Upper lobe of left lung (tissue), 6 donors: Measurements from ENCODE around the gene NKAIN2. TPM values are rescaled to one million over a fixed set of nuclear protein-coding genes. Genes with fewer than 3 reads are reported as not detected.

Experiments
- ATAC-seq, 2 donors: fragments of 200-7000 bp; cut with Tn5 transposase; one replicate each; pipeline ENCODE4 v1.9.1; 2022; ENCODE audit warnings: mild to moderate bottlenecking in 2 of 2, moderate library complexity in 2 of 2; ENCODE audit not compliant: low FRiP score in 2 of 2
- DNase-seq, 2 donors: peaks; one replicate each; pipeline ENCODE4 v3.0.0-alpha.2; 2019 to 2020
- H3K27ac ChIP-seq, 4 donors: fragments of 200-600 bp; sonication (generic); one replicate each; pipeline ENCODE4 v1.5.1; 2016 to 2019
- H3K27me3 ChIP-seq, 4 donors: fragments of 200-600 bp; sonication (generic); one replicate each; pipeline ENCODE4 v1.5.1; 2017 to 2019
- H3K36me3 ChIP-seq, 4 donors: fragments of 200-600 bp; sonication (generic); one replicate each; pipeline ENCODE4 v1.5.1; 2016 to 2019
- H3K4me1 ChIP-seq, 4 donors: fragments of 200-600 bp; sonication (generic); one replicate each; pipeline ENCODE4 v1.5.1; 2018 to 2019
- H3K4me3 ChIP-seq, 4 donors: fragments of 200-600 bp; sonication (generic); one replicate each; pipeline ENCODE4 v1.5.1; 2017 to 2019; ENCODE audit warnings: mild to moderate bottlenecking in 2 of 4, moderate library complexity in 1 of 4
- H3K9me3 ChIP-seq, 4 donors: fragments of 200-600 bp; sonication (generic); one replicate each; pipeline ENCODE4 v1.5.1; 2018 to 2019
- EP300 ChIP-seq, 4 donors: sonication (generic); formaldehyde crosslinking; IDR thresholded peaks; one replicate each; pipeline ENCODE4 v1.5.1; 2017; ENCODE audit warnings: antibody characterized with exemption in 4 of 4, control low read depth in 2 of 4
- POLR2A ChIP-seq, 4 donors: fragments of 450-650 bp; IDR thresholded peaks; one replicate each; pipeline ENCODE4 v1.5.1; 2016 to 2017; ENCODE audit warnings: antibody characterized with exemption in 4 of 4, mild to moderate bottlenecking in 2 of 4
- POLR2AphosphoS5 ChIP-seq, 2 donors: sonication (generic); formaldehyde crosslinking; IDR thresholded peaks; one replicate each; pipeline ENCODE4 v1.5.1; 2017; ENCODE audit warnings: antibody characterized with exemption in 2 of 2
- WGBS, 2 donors: methylation state at CpG; one replicate each; pipeline ENCODE4 v1.1.5; 2017 to 2018; 5-methylcytosine and 5-hydroxymethylcytosine counted together
- total RNA-seq, 6 donors: library from RNA; depleted of rRNA in 4 of 6; stranded (reverse); fragments of >200 nt in 4 of 6; gene quantifications; one replicate each; pipeline versions ENCODE4 v1.1.0 to v1.2.1, GENCODE V29; 2016 to 2021
- TF ChIP-seq, protein P1 (sequence below), 6 experiments: fragments of 450-650 bp in 4 of 6; fragments of 200-600 bp in 2 of 6; sonication (generic) in 2 of 6; IDR thresholded peaks; one replicate each; pipeline ENCODE4 v1.5.1; 2016 to 2019; ENCODE audit warnings: antibody characterized with exemption in 6 of 6
- donor health status: DM: no; HTN: no; CAD: no; lungs with moderate emphysema.
- donor health status: DM: no; HTN: yes; CAD: no; lungs with severe emphysema.

Gene NKAIN2
- total RNA-seq, 6 donors from 2014 or later = 0.13 to 0.20 TPM; not detected in 4

DNA sequence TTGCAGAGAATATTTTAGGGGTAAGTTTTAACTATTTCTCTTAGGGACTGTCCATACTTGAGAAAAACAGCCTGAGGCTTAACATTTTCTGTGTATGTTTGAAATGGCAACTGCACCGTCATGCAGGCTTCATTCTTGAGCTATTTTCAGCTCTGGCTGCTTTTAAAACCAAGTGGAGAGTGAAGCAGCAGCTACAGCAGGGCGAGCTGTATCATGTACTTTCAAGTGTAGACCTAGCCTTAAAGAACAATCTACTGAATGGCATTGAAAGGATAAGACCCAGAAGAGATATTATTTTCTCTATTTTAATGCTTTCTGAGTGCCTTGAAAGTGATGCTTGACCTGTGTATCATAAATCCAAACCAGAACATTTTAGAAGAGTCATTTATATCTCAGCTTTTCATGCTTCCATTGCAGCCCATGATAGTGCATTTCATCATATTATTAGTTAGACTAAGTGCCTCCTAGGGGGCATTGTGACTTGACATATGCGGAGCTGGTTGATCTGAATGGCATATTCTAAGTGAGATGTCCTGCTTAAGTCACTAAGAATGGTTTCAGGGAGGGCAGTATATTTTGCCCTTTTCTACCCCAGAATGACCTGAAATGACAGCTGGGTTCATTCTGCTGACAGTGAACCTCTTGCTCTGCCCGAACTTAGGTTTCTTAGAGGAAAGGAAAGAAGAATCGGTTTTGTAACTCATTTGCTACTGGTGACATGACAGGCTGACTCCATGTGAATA lies 85.3 kb downstream of the NKAIN2 start:
- H3K4me1 ChIP-seq = no peaks in the 10 kb centered on the region
- no peak for DNase-seq
- TF ChIP-seq, protein P1, sequence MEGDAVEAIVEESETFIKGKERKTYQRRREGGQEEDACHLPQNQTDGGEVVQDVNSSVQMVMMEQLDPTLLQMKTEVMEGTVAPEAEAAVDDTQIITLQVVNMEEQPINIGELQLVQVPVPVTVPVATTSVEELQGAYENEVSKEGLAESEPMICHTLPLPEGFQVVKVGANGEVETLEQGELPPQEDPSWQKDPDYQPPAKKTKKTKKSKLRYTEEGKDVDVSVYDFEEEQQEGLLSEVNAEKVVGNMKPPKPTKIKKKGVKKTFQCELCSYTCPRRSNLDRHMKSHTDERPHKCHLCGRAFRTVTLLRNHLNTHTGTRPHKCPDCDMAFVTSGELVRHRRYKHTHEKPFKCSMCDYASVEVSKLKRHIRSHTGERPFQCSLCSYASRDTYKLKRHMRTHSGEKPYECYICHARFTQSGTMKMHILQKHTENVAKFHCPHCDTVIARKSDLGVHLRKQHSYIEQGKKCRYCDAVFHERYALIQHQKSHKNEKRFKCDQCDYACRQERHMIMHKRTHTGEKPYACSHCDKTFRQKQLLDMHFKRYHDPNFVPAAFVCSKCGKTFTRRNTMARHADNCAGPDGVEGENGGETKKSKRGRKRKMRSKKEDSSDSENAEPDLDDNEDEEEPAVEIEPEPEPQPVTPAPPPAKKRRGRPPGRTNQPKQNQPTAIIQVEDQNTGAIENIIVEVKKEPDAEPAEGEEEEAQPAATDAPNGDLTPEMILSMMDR (IDR thresholded peaks at IDR 0.05) = no peak
- TF ChIP-seq POLR2AphosphoS5 (IDR thresholded peaks at IDR 0.05) (no peak), POLR2A (IDR thresholded peaks at IDR 0.05) (no peak), EP300 (IDR thresholded peaks at IDR 0.05) (no peak)

DNA sequence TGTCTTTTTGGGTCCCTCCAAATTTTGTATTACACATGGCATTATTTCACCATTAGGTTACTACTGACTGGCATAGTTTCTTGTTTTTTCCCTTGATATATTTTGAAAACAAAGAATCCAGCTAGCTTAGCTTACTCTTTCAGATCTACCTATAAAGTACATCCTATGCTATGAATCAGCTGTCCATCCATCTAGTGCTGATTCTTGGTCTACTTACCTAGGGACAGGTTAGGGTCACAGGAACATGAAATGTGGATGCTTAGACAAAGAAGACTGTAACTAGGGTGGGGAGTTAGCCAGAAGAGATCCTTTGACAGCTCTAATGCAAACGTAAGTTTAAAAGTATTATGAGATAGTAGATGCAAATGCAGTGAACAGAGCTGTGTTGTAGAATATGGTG lies 91.7 kb downstream of the NKAIN2 start:
- WGBS, 2 donors = 85 to 90% methylated on average over 1 of the region's 1 CpG
- TF ChIP-seq EP300 (IDR thresholded peaks at IDR 0.05) (no peak), POLR2A (IDR thresholded peaks at IDR 0.05) (no peak), POLR2AphosphoS5 (IDR thresholded peaks at IDR 0.05) (no peak)
- TF ChIP-seq, protein P1 (IDR thresholded peaks at IDR 0.05) = no peak
- Histone ChIP-seq H3K4me3 (no peak overlapping the region), H3K4me1 (no peaks in the 10 kb centered on the region), H3K36me3 (no peaks in the 10 kb centered on the region), H3K9me3 (no peaks in the 10 kb centered on the region), H3K27ac (no peak overlapping the region), H3K27me3 (no peaks in the 10 kb centered on the region)
- ATAC-seq = no peak
- DNase-seq = no peak

More for the DNA sequence above, 85.3 kb downstream of the NKAIN2 start:
- no peak overlapping the region for H3K27ac ChIP-seq
- 48 to 49% methylated on average over 5 of the region's 5 CpGs for WGBS, 2 donors
- H3K4me3 ChIP-seq = no peak overlapping the region
- no peaks in the 10 kb centered on the region for H3K9me3 ChIP-seq
- ATAC-seq = no peak
- no peaks in the 10 kb centered on the region for H3K27me3 ChIP-seq
- H3K36me3 ChIP-seq = no peaks in the 10 kb centered on the region

GRCh38 chr6:123895806-123896205 lies 92.1 kb downstream of the NKAIN2 start:
- 83 to 90% methylated on average over 6 of the region's 6 CpGs for WGBS, 2 donors
- DNase-seq = no peak
- TF ChIP-seq, protein P1 (IDR thresholded peaks at IDR 0.05) = no peak
- TF ChIP-seq EP300 (IDR thresholded peaks at IDR 0.05) (no peak), POLR2A (IDR thresholded peaks at IDR 0.05) (no peak), POLR2AphosphoS5 (IDR thresholded peaks at IDR 0.05) (no peak)

GRCh38 chr6:123896869-123897268 lies 93.2 kb downstream of the NKAIN2 start:
- Histone ChIP-seq H3K9me3 (no peaks in the 10 kb centered on the region), H3K27ac (no peak overlapping the region), H3K36me3 (no peaks in the 10 kb centered on the region), H3K4me1 (no peaks in the 10 kb centered on the region), H3K27me3 (no peaks in the 10 kb centered on the region), H3K4me3 (no peak overlapping the region)
- DNase-seq (no peak), ATAC-seq (no peak)
- TF ChIP-seq POLR2AphosphoS5 (IDR thresholded peaks at IDR 0.05) (no peak), EP300 (IDR thresholded peaks at IDR 0.05) (no peak), POLR2A (IDR thresholded peaks at IDR 0.05) (no peak)
- TF ChIP-seq, protein P1 (IDR thresholded peaks at IDR 0.05) = no peak

More at GRCh38 chr6:123895806-123896205, 92.1 kb downstream of the NKAIN2 start:
- Histone ChIP-seq H3K36me3 (no peaks in the 10 kb centered on the region), H3K27me3 (no peaks in the 10 kb centered on the region), H3K4me3 (no peak overlapping the region), H3K27ac (no peak overlapping the region), H3K4me1 (no peaks in the 10 kb centered on the region), H3K9me3 (no peaks in the 10 kb centered on the region)
- no peak for ATAC-seq

DNA sequence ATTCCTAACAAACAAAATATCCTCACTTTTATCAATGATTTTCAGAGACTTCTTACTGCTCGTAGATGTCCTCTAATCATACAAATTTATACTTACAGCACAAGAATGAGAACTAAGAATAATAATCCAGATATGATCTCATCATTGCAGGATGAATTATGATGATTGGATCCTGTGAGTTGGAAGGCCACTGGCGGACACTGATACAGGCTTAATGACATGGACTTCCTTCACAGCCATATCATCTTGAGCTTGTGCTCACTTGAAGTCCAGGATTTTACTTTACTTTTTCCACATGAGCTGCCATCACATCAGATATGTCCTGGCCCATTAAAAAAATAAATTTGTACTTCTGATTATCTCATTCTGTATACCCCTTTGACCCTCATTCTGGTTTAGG lies 94.3 kb downstream of the NKAIN2 start:
- whole genome bisulfite sequencing, 2 donors = 83 to 91% methylated on average over 2 of the region's 2 CpGs
- no peak for DNase-seq

More for the DNA sequence above, 94.3 kb downstream of the NKAIN2 start:
- H3K27me3 ChIP-seq = no peaks in the 10 kb centered on the region
- H3K36me3 ChIP-seq = no peaks in the 10 kb centered on the region
- H3K4me3 ChIP-seq = no peak overlapping the region
- no peak overlapping the region for H3K27ac ChIP-seq
- no peaks in the 10 kb centered on the region for H3K9me3 ChIP-seq
- TF ChIP-seq POLR2AphosphoS5 (IDR thresholded peaks at IDR 0.05) = no peak
- TF ChIP-seq EP300 (IDR thresholded peaks at IDR 0.05) = no peak
- no peak for TF ChIP-seq POLR2A (IDR thresholded peaks at IDR 0.05)
- TF ChIP-seq, protein P1 (IDR thresholded peaks at IDR 0.05) = no peak
- H3K4me1 ChIP-seq = no peaks in the 10 kb centered on the region
- ATAC-seq = no peak
